K562 (cell line): Measurements from ENCODE around the gene ZSCAN21. TPM values are rescaled to one million over a fixed set of nuclear protein-coding genes. Genes with fewer than 3 reads are reported as not detected.
A peak's percentile ranks its signal among the peaks of the same experiment; 100 is the strongest.

ENCODE experiments used
- DPF2 ChIP-seq: fragments of 450-650 bp; IDR thresholded peaks from 2 replicates; pipeline ENCODE4 v1.6.1; 2016
- EP400 ChIP-seq: fragments of 450-650 bp; IDR thresholded peaks from 2 replicates; pipeline ENCODE4 v1.6.1; 2017; ENCODE audit warnings: antibody characterized with exemption, mild to moderate bottlenecking, moderate library complexity
- ETS2 ChIP-seq: IDR thresholded peaks from 2 replicates; pipeline ENCODE4 v1.6.1; 2016; ENCODE audit warnings: borderline replicate concordance, missing genetic modification characterization, mild to moderate bottlenecking, moderate library complexity, missing compliant biosample characterization; ENCODE audit not compliant: poor library complexity, severe bottlenecking
- GATAD2A ChIP-seq: fragments of 450-650 bp; IDR thresholded peaks from 2 replicates; pipeline ENCODE4 v1.6.1; 2017
- GATAD2B ChIP-seq: fragments of 450-650 bp; IDR thresholded peaks from 2 replicates; pipeline ENCODE4 v1.6.1; 2017; ENCODE audit warnings: mild to moderate bottlenecking, borderline replicate concordance
- HIVEP1 ChIP-seq: fragments of 250-450 bp; sonication (Bioruptor Pico); IDR thresholded peaks from 2 replicates; pipeline ENCODE4 v1.4.0; 2020; ENCODE audit warnings: mild to moderate bottlenecking
- LEF1 ChIP-seq: fragments of 450-650 bp; IDR thresholded peaks from 2 replicates; pipeline ENCODE4 v1.6.1; 2016; ENCODE audit warnings: mild to moderate bottlenecking
- MAZ ChIP-seq, 2 experiments: fragments of 450-650 bp in 1 of 2; sonication (generic) in 1 of 2; formaldehyde crosslinking; IDR thresholded peaks in 1 of 2; conservative IDR thresholded peaks in 1 of 2; 2 replicates each; pipeline versions ENCODE4 v1.4.0 to v1.5.0; 2020; ENCODE audit warnings: mild to moderate bottlenecking in 1 of 2, missing genetic modification reagents in 1 of 2
- NBN ChIP-seq: fragments of 450-650 bp; IDR thresholded peaks from 2 replicates; pipeline ENCODE4 v1.6.1; 2016; ENCODE audit warnings: low read depth, mild to moderate bottlenecking
- NFIC ChIP-seq: fragments of 450-650 bp; IDR thresholded peaks from 2 replicates; pipeline ENCODE4 v1.6.1; 2017; ENCODE audit warnings: mild to moderate bottlenecking, inconsistent platforms
- NKRF ChIP-seq: fragments of 450-650 bp; IDR thresholded peaks from 2 replicates; pipeline ENCODE4 v1.6.1; 2016; ENCODE audit warnings: borderline replicate concordance
- NR0B1 ChIP-seq: fragments of 450-650 bp; IDR thresholded peaks from one replicate; pipeline ENCODE4 v1.6.1; 2018; ENCODE audit warnings: mild to moderate bottlenecking, moderate library complexity; ENCODE audit not compliant: partially characterized antibody
- PHF20 ChIP-seq: fragments of 450-650 bp; IDR thresholded peaks from 2 replicates; pipeline ENCODE4 v1.6.1; 2018; ENCODE audit not compliant: partially characterized antibody
- PRMT5 ChIP-seq: sonication (generic); formaldehyde crosslinking; IDR thresholded peaks from 2 replicates; pipeline ENCODE4 v1.5.0; 2020; ENCODE audit warnings: missing genetic modification reagents
- PTRF ChIP-seq: fragments of 450-650 bp; IDR thresholded peaks from 2 replicates; pipeline ENCODE4 v1.6.1; 2016; ENCODE audit warnings: mild to moderate bottlenecking, missing genetic modification characterization, missing compliant biosample characterization
- SETDB1 ChIP-seq: IDR thresholded peaks from one replicate; pipeline ENCODE4 v1.6.1; 2012; ENCODE audit warnings: low read length, control low read depth, inconsistent platforms
- SNRNP70 ChIP-seq: fragments of 200-400 bp; formaldehyde crosslinking; optimal IDR thresholded peaks from 2 replicates; pipeline ENCODE3; 2017; ENCODE audit warnings: low read depth, low read length
- SRSF9 ChIP-seq: fragments of 200-400 bp; formaldehyde crosslinking; IDR thresholded peaks from 2 replicates; pipeline ENCODE4 v1.6.1; 2017; ENCODE audit warnings: low read depth, low read length, borderline replicate concordance
- STAT5A ChIP-seq: IDR thresholded peaks from 2 replicates; pipeline ENCODE4 v1.6.1; 2012; ENCODE audit warnings: low read length, inconsistent platforms, borderline replicate concordance
- TAF9B ChIP-seq: fragments of 450-650 bp; IDR thresholded peaks from 2 replicates; pipeline ENCODE4 v1.6.1; 2018; ENCODE audit warnings: mild to moderate bottlenecking; ENCODE audit not compliant: partially characterized antibody
- ZNF436 ChIP-seq: fragments of 250-450, 450-650 bp; sonication (Bioruptor Pico); formaldehyde crosslinking; IDR thresholded peaks from 2 replicates; pipeline ENCODE4 v1.7.0; 2020; ENCODE audit warnings: mild to moderate bottlenecking
- ZNF699 ChIP-seq: fragments of 250-450 bp; sonication (Bioruptor Pico); IDR thresholded peaks from 2 replicates; pipeline ENCODE4 v1.8.0; 2021; ENCODE audit warnings: mild to moderate bottlenecking, moderate library complexity; ENCODE audit not compliant: insufficient replicate concordance
- ZSCAN29 ChIP-seq: fragments of 450-650 bp; IDR thresholded peaks from 2 replicates; pipeline ENCODE4 v1.6.1; 2017
- polyA plus RNA-seq, 8 experiments: library from polyadenylated mRNA; depleted of rRNA in 4 of 8; stranded (reverse) in 5 of 8; unstranded in 3 of 8; fragments of >200 nt; fragmentation: Nextera tagmentation in 2 of 8; fragmentation: Illumina TruSeq in 1 of 8; extraction: Ambion mirVana in 2 of 8; extraction: Trizol in 1 of 8; gene quantifications; 2 replicates each; pipeline versions ENCODE4 v1.2.1 to v1.2.3, GENCODE V29; 2011 to 2014; ENCODE audit warnings: inconsistent platforms in 1 of 8, missing spikeins in 1 of 8
- total RNA-seq, 7 experiments: library from RNA; depleted of rRNA in 6 of 7; stranded (reverse); fragments of >200 nt in 6 of 7; fragmentation: Illumina TruSeq in 2 of 7; extraction: Trizol in 2 of 7; gene quantifications; 2 replicates each; pipeline versions ENCODE4 v1.2.1 to v1.2.3, GENCODE V29; 2011 to 2021; ENCODE audit warnings: low replicate concordance in 1 of 7
- TF ChIP-seq, protein P1 (sequence below): fragments of 250-450 bp; sonication (Bioruptor Pico); IDR thresholded peaks from 2 replicates; pipeline ENCODE4 v1.4.0; 2020

The ZSCAN21 gene
- total and polyA plus RNA-seq, 9 of the 15 experiments (the other 6 are each of a cell fraction or from before 2014, with no cell fraction given) = 5.9 to 15.5 (median 13.2) TPM

- peak; percentile 58 to 94 for TF ChIP-seq MAZ (CRISPR knock-in tag; conservative IDR thresholded peaks at IDR 0.05 in 1 of 2, IDR thresholded peaks at IDR 0.05 in 1 of 2)
- TF ChIP-seq NKRF = peak; percentile 100
- TF ChIP-seq SNRNP70 = no peak
- no peak for TF ChIP-seq ZNF699 (CRISPR knock-in tag)
- peak; percentile 62; the same call in 1 of the 2 replicates for TF ChIP-seq LEF1
- no peak for TF ChIP-seq ETS2 (tag)
- no peak for TF ChIP-seq SETDB1
- TF ChIP-seq, protein P1, sequence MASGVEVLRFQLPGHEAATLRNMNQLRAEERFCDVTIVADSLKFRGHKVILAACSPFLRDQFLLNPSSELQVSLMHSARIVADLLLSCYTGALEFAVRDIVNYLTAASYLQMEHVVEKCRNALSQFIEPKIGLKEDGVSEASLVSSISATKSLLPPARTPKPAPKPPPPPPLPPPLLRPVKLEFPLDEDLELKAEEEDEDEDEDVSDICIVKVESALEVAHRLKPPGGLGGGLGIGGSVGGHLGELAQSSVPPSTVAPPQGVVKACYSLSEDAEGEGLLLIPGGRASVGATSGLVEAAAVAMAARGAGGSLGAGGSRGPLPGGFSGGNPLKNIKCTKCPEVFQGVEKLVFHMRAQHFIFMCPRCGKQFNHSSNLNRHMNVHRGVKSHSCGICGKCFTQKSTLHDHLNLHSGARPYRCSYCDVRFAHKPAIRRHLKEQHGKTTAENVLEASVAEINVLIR (CRISPR knock-in tag) = peak; percentile 79
- TF ChIP-seq SRSF9 = no peak
- TF ChIP-seq STAT5A = no peak
- no peak for TF ChIP-seq PTRF (tag)
- peak; percentile 47; the same call in 1 of the 2 replicates for TF ChIP-seq PRMT5
- no peak for TF ChIP-seq NFIC
- TF ChIP-seq GATAD2B = no peak
- no peak for TF ChIP-seq NR0B1
- peak; percentile 91 for TF ChIP-seq PHF20
- TF ChIP-seq NBN = 0 out of 2 replicates have a peak, but pooled peaks have one; percentile 19
- no peak for TF ChIP-seq ZNF436 (CRISPR knock-in tag)
- TF ChIP-seq TAF9B = peak; percentile 9
- no peak for TF ChIP-seq ZSCAN29
- no peak; the same call in 1 of the 2 replicates for TF ChIP-seq DPF2
- 0 out of 2 replicates have a peak, but pooled peaks have one; percentile 22 for TF ChIP-seq HIVEP1
- TF ChIP-seq GATAD2A = no peak
- TF ChIP-seq EP400 = peak; percentile 98
Observed at GRCh38 chr7:100100420-100101015, 50.9 kb downstream of the ZSCAN21 start (continued).
